Stimulated activated CD4-positive, alpha-beta T cell treated with anti-CD3 and anti-CD28 coated beads, Interleukin-4, amount 100 ng/mL, for 48 hours (primary cell): Measurements from ENCODE around the gene MTNR1B.

Experiments
- DNase-seq, 2 donors: peaks; one replicate each; pipeline ENCODE4 v3.0.0-alpha.2; 2020; ENCODE audit warnings: low read depth in 2 of 2

Gene MTNR1B

GRCh38 chr11:92978271-92979111 is 9.0 kb downstream of the MTNR1B start:
- DNase-seq = no peak

DNA sequence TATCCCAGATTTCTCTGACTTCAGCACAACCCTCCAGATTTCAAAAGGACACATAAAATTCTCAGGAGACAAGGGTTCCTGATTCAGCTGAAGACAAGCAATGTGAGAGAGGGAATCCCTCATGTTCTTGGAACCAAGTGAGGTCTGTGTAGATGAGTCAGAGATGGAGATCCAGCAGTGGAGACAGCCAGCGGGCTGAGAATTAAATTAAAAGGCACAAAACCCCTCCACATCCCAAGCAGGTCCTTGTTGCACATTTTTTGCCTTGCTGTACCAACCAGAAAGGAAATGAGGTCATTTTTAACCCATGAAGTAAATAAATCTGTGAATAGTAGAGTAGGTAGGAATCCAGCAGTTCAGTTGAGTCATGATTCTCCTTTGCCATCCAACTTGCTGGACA is 9.7 kb downstream of the MTNR1B start:
- DNase-seq = no peak

- no peak for DNase-seq
Measured at GRCh38 chr11:92980312-92980711, 10.9 kb downstream of the MTNR1B start.

GRCh38 chr11:92981508-92982043 is 12.1 kb downstream of the MTNR1B start:
- DNase-seq = no peak

DNA sequence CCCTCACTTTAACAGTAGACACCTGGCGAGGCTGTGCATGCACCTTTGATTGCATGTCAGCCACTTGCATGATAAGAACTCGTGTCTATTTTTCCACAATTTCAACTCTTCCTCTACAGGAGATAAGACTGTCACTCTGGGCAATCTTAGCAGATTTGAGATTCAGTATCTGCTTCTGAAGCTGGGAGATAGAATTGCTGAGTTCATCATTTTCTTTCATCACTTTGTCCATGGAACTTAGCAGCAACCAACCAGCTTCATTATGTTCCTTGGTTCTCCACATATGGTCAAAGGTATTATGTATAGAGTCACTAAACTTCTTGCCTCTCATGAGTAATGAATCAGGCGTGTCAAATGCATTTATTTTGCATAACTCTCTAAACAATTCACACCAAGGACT is 17.1 kb downstream of the MTNR1B start:
- no peak for DNase-seq

- DNase-seq = no peak
Measured at GRCh38 chr11:92993004-92993403, 23.6 kb downstream of the MTNR1B start.

GRCh38 chr11:93000511-93001476 is 31.3 kb downstream of the MTNR1B start:
- DNase-seq = no peak

- no peak for DNase-seq
Measured at GRCh38 chr11:93001806-93002205, 32.4 kb downstream of the MTNR1B start.

GRCh38 chr11:93002380-93002779 is 32.9 kb downstream of the MTNR1B start:
- no peak for DNase-seq

DNA sequence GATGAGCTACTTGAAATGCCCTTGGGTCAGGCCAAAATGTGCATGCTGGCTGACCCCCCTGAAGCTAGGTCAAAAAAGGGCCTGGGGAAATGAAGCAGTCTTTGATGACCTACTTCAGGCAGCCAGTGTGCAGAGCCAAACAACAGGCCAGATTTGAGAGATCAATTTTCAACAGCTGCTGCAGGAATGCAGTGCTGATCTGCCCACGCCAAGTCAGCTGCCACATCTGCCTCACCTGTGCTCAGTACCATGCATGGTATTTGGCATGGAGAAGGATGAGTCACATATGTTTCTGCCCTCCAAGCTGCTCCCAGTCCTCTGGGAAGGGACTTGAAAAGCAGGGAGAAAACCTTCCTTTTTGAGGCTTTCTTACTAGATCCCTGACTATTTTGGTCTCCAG is 35.8 kb downstream of the MTNR1B start:
- no peak for DNase-seq

DNA sequence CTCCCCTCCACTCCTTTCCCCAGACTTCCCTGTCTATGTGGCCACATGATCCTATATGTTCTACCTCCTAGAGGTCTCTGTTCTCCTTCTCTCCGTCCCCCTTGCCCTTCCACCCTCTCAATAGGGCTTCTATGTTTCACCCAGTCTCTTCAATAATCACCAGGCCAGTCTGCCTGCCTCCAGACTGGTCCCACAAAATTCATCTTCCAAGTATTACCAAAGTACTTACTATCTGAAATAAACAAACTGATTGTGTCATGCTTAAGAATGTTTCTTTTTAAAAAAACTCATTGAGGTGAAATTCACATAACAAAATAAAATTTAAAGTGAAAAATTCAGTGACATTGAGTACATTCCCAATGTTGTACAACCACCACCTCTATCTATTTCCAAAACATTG is 44.2 kb downstream of the MTNR1B start:
- DNase-seq = no peak

DNA sequence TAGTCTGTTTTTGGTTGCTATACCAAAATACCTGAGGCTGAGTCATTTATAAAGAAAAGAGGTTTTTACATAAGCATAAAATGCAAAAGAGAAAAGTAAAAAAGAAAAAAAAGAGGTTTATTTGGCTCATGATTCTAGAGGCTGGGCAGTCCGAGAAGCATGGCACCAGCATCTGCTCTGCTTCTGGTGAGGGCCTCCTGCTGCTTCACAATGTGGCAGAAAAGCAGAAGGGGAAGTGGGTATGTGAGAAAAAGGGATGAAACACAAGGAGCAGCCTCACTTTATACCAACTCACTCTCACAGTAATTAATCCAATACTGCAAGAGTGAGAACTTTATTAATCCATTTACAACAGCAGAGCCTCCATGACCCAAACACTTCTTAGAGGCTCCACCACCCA is 47.1 kb downstream of the MTNR1B start:
- no peak for DNase-seq

- DNase-seq = no peak
Measured at GRCh38 chr11:93017821-93018690, 48.6 kb downstream of the MTNR1B start.

GRCh38 chr11:93020248-93021046 is 51.0 kb downstream of the MTNR1B start:
- no peak for DNase-seq

DNA sequence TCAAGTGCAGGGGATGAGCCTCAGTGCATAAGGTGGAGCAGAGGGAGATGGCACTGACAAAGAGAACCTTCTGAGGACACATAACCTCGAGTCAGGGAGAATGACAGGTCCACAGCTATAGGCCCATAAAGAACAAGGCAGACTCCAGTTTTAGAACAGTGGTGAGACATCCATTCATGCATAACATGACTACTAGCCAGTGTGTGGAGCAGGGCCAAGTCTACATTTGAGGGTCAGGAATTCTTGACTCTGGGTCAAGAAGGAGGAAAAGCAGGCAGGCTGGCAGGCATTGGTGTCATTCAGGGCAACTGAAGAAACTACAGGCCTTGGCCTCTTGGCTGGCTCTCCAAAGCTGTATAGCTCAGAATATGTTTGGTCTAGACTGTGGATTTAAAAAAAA is 54.9 kb downstream of the MTNR1B start:
- DNase-seq = no peak

- DNase-seq = no peak
Measured at GRCh38 chr11:93025558-93026255, 56.3 kb downstream of the MTNR1B start.

DNA sequence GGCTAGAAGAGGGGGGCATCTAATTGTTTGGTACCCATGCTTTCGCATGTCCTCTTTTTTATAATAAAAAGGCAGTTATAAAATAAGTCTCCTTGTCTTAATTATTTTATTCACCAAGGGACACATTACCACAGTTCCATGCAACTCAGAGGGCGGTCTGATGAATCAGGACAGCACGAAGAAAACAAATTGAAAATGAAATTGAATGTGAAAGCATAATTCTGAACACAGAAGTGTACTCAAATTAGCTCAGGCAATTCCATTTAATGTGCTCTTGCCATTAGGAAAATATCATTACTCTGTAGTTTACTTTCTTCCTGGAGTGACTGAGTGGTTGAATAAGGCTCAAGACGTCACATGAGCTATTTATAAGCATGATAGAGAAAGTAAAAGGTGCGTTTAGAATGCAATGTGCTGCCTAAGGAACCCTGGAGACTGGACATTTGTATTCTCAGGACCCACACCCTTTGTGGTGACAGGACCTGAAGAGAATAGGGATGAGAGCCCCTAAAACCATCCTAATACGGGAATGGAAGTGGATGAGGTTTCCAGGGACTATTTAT is 59.6 kb downstream of the MTNR1B start:
- no peak for DNase-seq

DNA sequence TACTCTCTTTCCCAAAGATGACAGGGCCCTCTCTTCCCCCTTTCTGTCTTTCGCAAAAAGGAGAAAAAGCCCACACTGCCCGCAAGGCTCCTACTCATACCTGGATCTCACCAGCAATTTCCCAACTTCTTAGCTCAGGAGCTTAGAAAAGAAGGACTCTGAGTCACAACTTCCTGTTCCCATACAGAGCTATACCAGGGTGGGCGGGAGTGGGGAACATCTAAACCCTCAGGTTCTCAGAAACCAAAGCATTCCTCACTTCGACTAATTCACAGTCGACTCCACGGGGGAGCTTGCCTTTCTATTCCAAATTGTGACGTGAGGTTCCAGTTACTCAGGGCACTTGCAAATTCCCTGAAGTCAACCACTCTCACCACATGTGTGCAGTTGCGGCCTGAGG is 61.9 kb downstream of the MTNR1B start:
- DNase-seq = no peak
